ENCODE results near the gene KIZ. TPM values are rescaled to one million over a fixed set of nuclear protein-coding genes. Genes with fewer than 3 reads are reported as not detected.

KIZ gene
- total RNA-seq, 1 experiment from 2014 or later, result 9.1 TPM

DNA sequence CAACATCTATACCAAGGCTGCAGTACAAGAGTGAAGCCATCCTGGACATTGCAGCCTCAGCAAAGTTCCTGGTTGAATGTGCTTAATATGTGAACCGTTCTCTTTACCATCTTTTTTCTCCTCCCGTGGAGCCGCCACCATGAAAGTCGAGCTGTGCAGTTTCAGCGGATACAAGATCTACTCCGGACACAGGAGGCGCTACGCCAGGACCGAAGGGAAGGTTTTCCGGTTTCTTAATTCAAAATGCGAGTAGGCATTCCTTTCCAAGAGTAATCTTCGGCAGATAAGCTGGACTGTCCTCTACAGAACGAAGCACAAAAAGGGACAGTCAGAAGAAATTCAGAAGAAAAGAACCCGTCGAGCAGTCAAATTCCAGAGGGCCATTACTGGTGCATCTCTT, 11.3 kb upstream of the KIZ start:
- H3K27ac ChIP-seq (ENCODE audit: low read depth, low read length, poor library complexity, severe bottlenecking), result no peak overlapping the region
- BruUV-seq (replicated peaks), result no TSS peak
- intact Hi-C loops (cut with micrococcal nuclease; ENCODE audit: unreplicated experiment), result no loop called here
- no peak for DNase-seq (ENCODE audit: low spot score)
- no peaks in the 10 kb centered on the region for H3K4me1 ChIP-seq (ENCODE audit: insufficient read depth, low read length, poor library complexity, severe bottlenecking)
- H3K27me3 ChIP-seq (replicated peaks; ENCODE audit: insufficient read depth, low read depth, low read length, poor library complexity), result peaks cover 55% of the 10 kb centered on the region
- H3K4me3 ChIP-seq (ENCODE audit: low read depth, low read length, poor library complexity, severe bottlenecking), result no peak overlapping the region
- TF ChIP-seq EZH2 (IDR thresholded peaks at IDR 0.05; ENCODE audit: borderline replicate concordance, low read depth, low read length, poor library complexity, severe bottlenecking), result no peak
- TF ChIP-seq, protein P1, sequence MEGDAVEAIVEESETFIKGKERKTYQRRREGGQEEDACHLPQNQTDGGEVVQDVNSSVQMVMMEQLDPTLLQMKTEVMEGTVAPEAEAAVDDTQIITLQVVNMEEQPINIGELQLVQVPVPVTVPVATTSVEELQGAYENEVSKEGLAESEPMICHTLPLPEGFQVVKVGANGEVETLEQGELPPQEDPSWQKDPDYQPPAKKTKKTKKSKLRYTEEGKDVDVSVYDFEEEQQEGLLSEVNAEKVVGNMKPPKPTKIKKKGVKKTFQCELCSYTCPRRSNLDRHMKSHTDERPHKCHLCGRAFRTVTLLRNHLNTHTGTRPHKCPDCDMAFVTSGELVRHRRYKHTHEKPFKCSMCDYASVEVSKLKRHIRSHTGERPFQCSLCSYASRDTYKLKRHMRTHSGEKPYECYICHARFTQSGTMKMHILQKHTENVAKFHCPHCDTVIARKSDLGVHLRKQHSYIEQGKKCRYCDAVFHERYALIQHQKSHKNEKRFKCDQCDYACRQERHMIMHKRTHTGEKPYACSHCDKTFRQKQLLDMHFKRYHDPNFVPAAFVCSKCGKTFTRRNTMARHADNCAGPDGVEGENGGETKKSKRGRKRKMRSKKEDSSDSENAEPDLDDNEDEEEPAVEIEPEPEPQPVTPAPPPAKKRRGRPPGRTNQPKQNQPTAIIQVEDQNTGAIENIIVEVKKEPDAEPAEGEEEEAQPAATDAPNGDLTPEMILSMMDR (conservative IDR thresholded peaks at IDR 0.05; ENCODE audit: low read depth, low read length), result no peak
- POLR2A ChIA-PET (ENCODE audit: low non-redundant PET), result no interaction called here
- no peaks in the 10 kb centered on the region for H3K9me3 ChIP-seq (ENCODE audit: low read depth, low read length, poor library complexity, severe bottlenecking)
- no peaks in the 10 kb centered on the region for H3K36me3 ChIP-seq (ENCODE audit: insufficient read depth, low read length, poor library complexity, severe bottlenecking)
- CTCF ChIA-PET, result no interaction called here

DNA sequence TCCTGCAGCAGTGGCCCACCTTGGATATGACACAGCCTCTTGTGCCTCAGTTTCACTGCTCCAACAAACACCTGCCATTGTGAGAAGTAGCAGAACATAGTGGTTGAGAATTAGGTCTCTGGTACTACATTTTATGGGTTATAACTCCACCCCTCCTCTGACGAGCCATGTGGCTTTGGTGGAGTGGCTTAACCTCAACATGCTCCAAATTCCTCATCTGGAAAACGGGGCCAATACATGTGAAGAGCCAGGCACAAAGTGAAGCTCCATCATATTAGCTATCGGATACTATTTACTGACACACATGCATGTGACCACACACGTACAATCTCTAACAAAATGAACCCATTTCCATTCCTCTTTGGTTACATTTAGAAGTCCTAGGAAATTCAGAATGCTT, 8.4 kb upstream of the KIZ start:
- Histone ChIP-seq H3K9me3 (ENCODE audit: low read depth, low read length, poor library complexity, severe bottlenecking) (no peaks in the 10 kb centered on the region), H3K4me1 (ENCODE audit: insufficient read depth, low read length, poor library complexity, severe bottlenecking) (no peaks in the 10 kb centered on the region), H3K27ac (ENCODE audit: low read depth, low read length, poor library complexity, severe bottlenecking) (no peak overlapping the region), H3K27me3 (replicated peaks; ENCODE audit: insufficient read depth, low read depth, low read length, poor library complexity) (peaks cover 27% of the 10 kb centered on the region), H3K36me3 (ENCODE audit: insufficient read depth, low read length, poor library complexity, severe bottlenecking) (no peaks in the 10 kb centered on the region), H3K4me3 (ENCODE audit: low read depth, low read length, poor library complexity, severe bottlenecking) (no peak overlapping the region)
- CTCF ChIA-PET, result no interaction called here
- no TSS peak for BruUV-seq (replicated peaks)
- TF ChIP-seq, protein P1 (conservative IDR thresholded peaks at IDR 0.05; ENCODE audit: low read depth, low read length), result no peak
- intact Hi-C loops (cut with micrococcal nuclease; ENCODE audit: unreplicated experiment), result no loop called here
- DNase-seq (ENCODE audit: low spot score), result no peak
- POLR2A ChIA-PET (ENCODE audit: low non-redundant PET), result no interaction called here

GRCh38 chr20:21118138-21118537, 7.7 kb upstream of the KIZ start:
- ChIA-PET POLR2A (ENCODE audit: low non-redundant PET) (no interaction called here), CTCF (no interaction called here)
- no peak for TF ChIP-seq EZH2 (IDR thresholded peaks at IDR 0.05; ENCODE audit: borderline replicate concordance, low read depth, low read length, poor library complexity, severe bottlenecking)
- TF ChIP-seq, protein P1 (conservative IDR thresholded peaks at IDR 0.05; ENCODE audit: low read depth, low read length), result no peak

More at GRCh38 chr20:21118138-21118537, 7.7 kb upstream of the KIZ start:
- DNase-seq (ENCODE audit: low spot score), result no peak
- Histone ChIP-seq H3K27me3 (replicated peaks; ENCODE audit: insufficient read depth, low read depth, low read length, poor library complexity) (peaks cover 26% of the 10 kb centered on the region), H3K9me3 (ENCODE audit: low read depth, low read length, poor library complexity, severe bottlenecking) (no peaks in the 10 kb centered on the region), H3K27ac (ENCODE audit: low read depth, low read length, poor library complexity, severe bottlenecking) (no peak overlapping the region), H3K4me3 (ENCODE audit: low read depth, low read length, poor library complexity, severe bottlenecking) (no peak overlapping the region), H3K4me1 (ENCODE audit: insufficient read depth, low read length, poor library complexity, severe bottlenecking) (no peaks in the 10 kb centered on the region), H3K36me3 (ENCODE audit: insufficient read depth, low read length, poor library complexity, severe bottlenecking) (no peaks in the 10 kb centered on the region)
- intact Hi-C loops (cut with micrococcal nuclease; ENCODE audit: unreplicated experiment), result no loop called here
- no TSS peak for BruUV-seq (replicated peaks)

Measured in A673 (cell line).